Measurements from ENCODE around the gene KRTAP4-2.
"Not testable (repeated sequence)": the region's sequence is repeated elsewhere in the genome, so short reads cannot be mapped to it uniquely, and the experiment has no call there.

The KRTAP4-2 gene

DNA sequence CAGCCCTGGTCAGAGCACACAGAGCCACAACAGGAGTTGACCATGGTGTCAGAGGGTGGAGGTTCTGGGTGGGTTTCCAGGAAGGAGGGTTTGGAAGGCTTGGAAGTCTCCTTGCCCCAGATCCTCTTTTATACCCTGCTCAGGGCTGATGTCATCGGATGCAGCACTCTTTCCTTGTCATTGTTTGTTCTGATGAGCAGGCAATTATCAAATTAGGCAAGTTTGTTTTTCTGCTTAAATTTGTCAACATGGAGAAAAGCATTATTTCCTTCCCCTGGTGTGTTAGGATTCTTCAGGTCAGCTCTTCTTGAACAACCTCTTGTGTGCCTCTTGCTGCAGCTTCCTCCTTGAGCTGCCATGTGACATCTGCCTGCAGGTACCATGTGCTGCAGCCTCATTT lies 17.4 kb downstream of the KRTAP4-2 start, which contains the start of gene KRTAP4-4:
Gene KRTAP4-4 (minus strand): TSS at position 101 of the 400 bp plus-strand sequence. CDS start 57 bp downstream, at position 44.
- no peak for DNase-seq (ENCODE audit: low spot score)

GRCh38 chr17:41160190-41160589 lies 17.8 kb downstream of the KRTAP4-2 start:
- not testable (repeated sequence) for DNase-seq (ENCODE audit: low spot score)

- DNase-seq (ENCODE audit: low spot score), result peak; percentile 51
Observed at GRCh38 chr17:41153856-41154255, 24.2 kb downstream of the KRTAP4-2 start.

DNA sequence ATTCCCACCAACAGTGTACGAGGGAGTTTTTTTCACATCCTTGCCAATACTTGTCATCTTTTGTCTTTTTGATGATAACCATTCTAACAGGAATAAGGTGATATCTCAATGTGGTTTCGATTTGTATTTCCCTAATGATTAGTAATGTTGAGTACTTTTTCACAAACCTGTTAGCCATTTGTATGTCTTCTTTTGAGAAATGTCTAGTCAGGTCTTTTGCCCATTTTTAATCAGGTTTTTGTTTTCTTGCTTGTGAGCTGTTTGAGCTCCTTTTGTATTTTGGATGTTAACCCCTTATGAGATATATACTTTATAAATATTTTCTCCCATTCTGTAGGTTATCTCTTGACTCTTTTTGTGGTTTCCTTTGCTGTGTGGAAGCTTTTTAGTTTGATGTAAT lies 26.5 kb downstream of the KRTAP4-2 start:
- no peak for DNase-seq (ENCODE audit: low spot score)

DNA sequence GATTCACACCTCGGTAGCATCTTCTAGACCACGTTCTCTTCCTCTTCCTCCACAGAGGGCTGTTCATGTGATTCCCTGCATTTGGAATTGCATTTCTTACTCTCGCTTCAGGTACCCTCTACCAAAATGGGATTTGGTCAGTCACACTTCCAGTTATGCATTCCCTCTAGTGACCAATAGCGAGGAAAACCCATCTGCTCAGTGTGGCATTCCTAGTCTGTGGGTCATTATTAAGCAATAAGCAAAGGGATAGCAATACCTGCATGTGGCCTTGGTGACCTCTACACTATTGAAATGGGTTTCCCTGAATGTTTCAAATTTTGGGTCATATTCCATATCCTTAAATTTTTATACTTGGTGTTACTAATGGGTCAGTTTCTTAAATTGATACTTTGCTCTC lies 28.0 kb downstream of the KRTAP4-2 start:
- DNase-seq (ENCODE audit: low spot score), result no peak

GRCh38 chr17:41149652-41149985 lies 28.4 kb downstream of the KRTAP4-2 start, which contains the start of gene KRTAP4-5:
Gene KRTAP4-5 (minus strand): TSS chr17:41149825. CDS start chr17:41149767, 58 bp downstream.
- DNase-seq (ENCODE audit: low spot score), result no peak

DNA sequence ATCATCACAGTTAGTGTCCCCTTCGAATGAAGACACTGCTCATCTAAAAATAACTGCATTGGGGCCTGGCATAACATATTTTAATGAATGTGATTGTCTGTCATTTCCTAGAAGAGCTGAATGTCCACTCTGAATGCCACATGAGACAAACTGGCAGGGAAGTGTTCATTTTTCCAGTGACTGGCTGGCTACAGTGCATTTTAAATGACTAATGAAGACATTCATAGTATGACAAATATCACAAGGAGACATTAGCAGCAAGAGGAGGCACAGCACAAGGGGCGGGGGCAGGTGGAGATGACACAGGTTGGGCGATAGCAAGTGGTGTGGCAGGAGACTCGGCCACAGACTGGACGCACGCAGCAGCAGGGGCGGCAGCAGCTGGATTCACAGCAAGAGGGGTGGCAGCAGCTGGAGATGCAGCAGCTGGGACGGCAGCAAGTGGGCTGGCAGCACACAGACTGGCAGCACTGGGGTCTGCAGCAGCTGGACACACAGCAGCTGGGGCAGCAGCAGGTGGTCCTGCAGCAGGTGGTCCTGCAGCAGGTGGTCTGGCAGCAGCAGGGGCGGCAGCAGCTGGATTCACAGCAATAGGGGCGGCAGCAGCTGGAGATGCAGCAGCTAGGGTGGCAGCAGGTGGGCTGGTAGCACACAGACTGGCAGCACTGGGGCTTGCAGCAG lies 28.9 kb downstream of the KRTAP4-2 start:
- not testable (repeated sequence) for DNase-seq (ENCODE audit: low spot score)

GRCh38 chr17:41147531-41148204 lies 30.4 kb downstream of the KRTAP4-2 start:
- DNase-seq (ENCODE audit: low spot score), result no peak

DNA sequence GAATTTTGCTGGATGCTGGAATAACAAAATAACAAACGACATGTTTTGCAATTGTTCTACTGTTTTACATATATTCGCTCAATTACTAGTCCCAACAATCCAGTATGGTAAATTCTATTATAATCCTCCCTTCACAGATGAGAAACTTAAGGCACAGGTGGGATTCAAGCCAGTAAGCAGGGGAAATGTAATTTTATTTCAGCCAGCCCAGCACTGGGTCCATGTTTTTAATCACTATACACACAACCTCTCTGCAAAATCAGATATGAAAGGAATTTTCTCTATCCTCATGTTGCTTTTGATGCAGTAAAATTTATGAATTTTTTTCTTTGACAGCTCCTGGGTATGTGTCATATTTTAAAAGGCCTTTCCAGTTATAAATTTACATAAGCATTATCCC lies 32.8 kb downstream of the KRTAP4-2 start:
- DNase-seq (ENCODE audit: low spot score), result no peak

- no peak for DNase-seq (ENCODE audit: low spot score)
Observed at GRCh38 chr17:41144846-41145245, 33.2 kb downstream of the KRTAP4-2 start.

- no peak for DNase-seq (ENCODE audit: low spot score)
Observed at GRCh38 chr17:41141361-41141760, 36.7 kb downstream of the KRTAP4-2 start.

GRCh38 chr17:41140360-41141131 lies 37.5 kb downstream of the KRTAP4-2 start, which contains the start of gene KRTAP4-6:
Gene KRTAP4-6 (minus strand): TSS chr17:41140544. CDS start chr17:41140487, 57 bp downstream.
- DNase-seq (ENCODE audit: low spot score), result no peak

DNA sequence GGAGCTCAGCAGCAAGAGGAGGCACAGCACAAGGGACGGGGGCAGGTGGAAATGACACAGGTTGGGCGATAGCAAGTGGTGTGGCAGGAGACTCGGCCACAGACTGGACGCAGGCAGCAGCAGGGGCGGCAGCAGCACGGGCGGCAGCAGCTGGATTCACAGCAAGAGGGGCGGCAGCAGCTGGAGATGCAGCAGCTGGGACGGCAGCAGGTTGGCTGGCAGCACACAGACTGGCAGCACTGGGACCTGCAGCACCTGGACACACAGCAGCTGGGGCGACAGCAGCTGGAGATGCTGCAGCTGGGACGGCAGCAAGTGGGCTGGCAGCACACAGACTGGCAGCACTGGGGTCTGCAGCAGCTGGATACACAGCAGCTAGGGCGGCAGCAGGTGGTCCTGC lies 38.2 kb downstream of the KRTAP4-2 start:
- not testable (repeated sequence) for DNase-seq (ENCODE audit: low spot score)

DNA sequence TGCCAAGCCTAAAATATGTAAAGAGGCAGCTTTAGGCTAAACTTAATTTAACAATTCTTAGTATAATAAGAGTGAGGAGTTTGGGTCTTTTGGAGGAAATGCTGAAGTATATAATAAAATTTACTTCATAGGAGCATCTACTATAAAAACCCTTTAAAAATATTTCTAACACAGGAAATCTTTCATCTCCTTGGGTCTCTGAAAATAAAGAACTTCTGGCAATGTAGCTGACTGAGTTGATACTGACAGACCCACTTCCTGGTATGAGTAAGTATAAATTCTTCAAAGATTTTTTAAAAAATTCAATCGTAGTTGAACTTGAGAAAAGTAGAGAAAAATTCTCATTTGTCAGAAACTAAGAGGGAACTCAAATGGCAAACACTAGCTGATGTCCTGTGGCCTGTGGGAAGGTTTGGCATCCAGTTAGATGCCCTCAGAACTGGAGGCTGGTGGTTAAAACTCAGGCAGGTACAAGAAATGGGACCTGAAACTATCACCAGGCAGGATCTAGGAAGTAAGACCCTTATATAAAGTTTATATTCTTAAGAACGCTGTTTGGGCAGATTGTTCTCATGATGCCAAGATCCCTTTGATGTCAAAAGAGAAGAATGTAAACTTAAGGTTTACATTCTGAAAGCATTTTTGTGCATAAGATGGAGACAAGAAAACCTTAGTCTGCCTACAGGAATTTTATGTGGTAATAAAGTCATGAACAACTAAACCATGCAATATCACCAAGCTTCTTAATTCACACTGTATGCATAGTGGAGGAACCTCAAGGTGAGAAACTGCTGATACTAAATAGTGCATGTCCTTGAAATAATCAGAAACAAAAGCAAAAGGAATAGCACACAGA lies 43.9 kb downstream of the KRTAP4-2 start:
- no peak for DNase-seq (ENCODE audit: low spot score)

GRCh38 chr17:41131979-41132378 lies 46.0 kb downstream of the KRTAP4-2 start:
- DNase-seq (ENCODE audit: low spot score), result no peak
